Sigmoid colon (tissue), 7 donors: ENCODE results near the gene ADGB. TPM values are rescaled to one million over a fixed set of nuclear protein-coding genes. Genes with fewer than 3 reads are reported as not detected.

Experiments used
- DNase-seq: peaks from one replicate; pipeline ENCODE4 v3.0.0-alpha.2; 2019
- H3K27ac ChIP-seq, 4 donors: fragments of 200-600 bp; sonication (generic); one replicate each; pipeline ENCODE4 v1.5.1; 2016 to 2019; ENCODE audit warnings: mild to moderate bottlenecking in 1 of 4
- H3K27me3 ChIP-seq, 3 donors: fragments of 200-600 bp; sonication (generic); one replicate each; pipeline ENCODE4 v1.5.1; 2019; ENCODE audit warnings: mild to moderate bottlenecking in 1 of 3
- H3K36me3 ChIP-seq, 4 donors: fragments of 200-600 bp; sonication (generic); one replicate each; pipeline ENCODE4 v1.5.1; 2016 to 2019
- H3K4me1 ChIP-seq, 4 donors: fragments of 200-600 bp; sonication (generic); one replicate each; pipeline ENCODE4 v1.5.1; 2017 to 2019
- H3K4me3 ChIP-seq, 4 donors: fragments of 200-600 bp; sonication (generic); one replicate each; pipeline ENCODE4 v1.5.1; 2017 to 2019; ENCODE audit warnings: mild to moderate bottlenecking in 2 of 4, moderate library complexity in 1 of 4
- H3K9me3 ChIP-seq, 4 donors: fragments of 200-600 bp in 3 of 4; sonication (generic) in 3 of 4; one replicate each; pipeline versions ENCODE4 v1.5.1 to v1.6.1; 2013 to 2019
- CTCF ChIP-seq, 4 experiments: fragments of 450-650 bp in 3 of 4; fragments of 200-600 bp in 1 of 4; IDR thresholded peaks; one replicate each; pipeline ENCODE4 v1.5.1; 2016 to 2019; ENCODE audit warnings: antibody characterized with exemption in 4 of 4, mild to moderate bottlenecking in 3 of 4, moderate library complexity in 2 of 4
- EP300 ChIP-seq, 4 donors: sonication (generic); formaldehyde crosslinking; IDR thresholded peaks; one replicate each; pipeline ENCODE4 v1.6.1; 2017; ENCODE audit warnings: antibody characterized with exemption in 4 of 4
- POLR2A ChIP-seq, 2 donors: fragments of 450-650 bp; IDR thresholded peaks; one replicate each; pipeline ENCODE4 v1.6.1; 2016; ENCODE audit warnings: antibody characterized with exemption in 2 of 2, mild to moderate bottlenecking in 2 of 2, moderate library complexity in 2 of 2
- POLR2AphosphoS5 ChIP-seq, 4 donors: sonication (generic); formaldehyde crosslinking; IDR thresholded peaks; one replicate each; pipeline ENCODE4 v1.6.1; 2017; ENCODE audit warnings: antibody characterized with exemption in 4 of 4
- WGBS, 2 donors: extraction: QIAGEN DNeasy Blood & Tissue Kit; methylation state at CpG; one replicate each; pipeline ENCODE4 v1.1.7; 2013; 5-methylcytosine and 5-hydroxymethylcytosine counted together
- intact Hi-C: fragments of 100-400 bp; cut with DNase I; formaldehyde crosslinking; loops from one replicate; pipeline ENCODE4 v1.15.1; 2023
- polyA plus RNA-seq, 3 donors: library from polyadenylated mRNA; stranded (reverse); fragments of 200-250 nt; gene quantifications; one replicate each; pipeline ENCODE4 v1.2.3, GENCODE V29; 2013
- total RNA-seq, 4 donors: library from RNA; depleted of rRNA; stranded (reverse); fragments of >200 nt; gene quantifications; one replicate each; pipeline ENCODE4 v1.1.0, GENCODE V29; 2016
- donor health status: healthy with polysubstance abuse.
- donor health status: Bipolar disorder and iron deficiency.
- donor health status: healthy.

The ADGB gene
- total and polyA plus RNA-seq, 7 donors = 0.13 to 0.55 TPM; not detected in 5

GRCh38 chr6:146595972-146596731 lies 2.6 kb upstream of the ADGB start:
- intact Hi-C loops = no loop called here
- no peak for TF ChIP-seq POLR2A (IDR thresholded peaks at IDR 0.05)
- TF ChIP-seq CTCF (IDR thresholded peaks at IDR 0.05) = no peak
- TF ChIP-seq EP300 (IDR thresholded peaks at IDR 0.05) = no peak
- TF ChIP-seq POLR2AphosphoS5 (IDR thresholded peaks at IDR 0.05) = no peak
- peaks cover 0 to 7% (median 5%) of the 10 kb centered on the region in 4 donors for H3K4me1 ChIP-seq

GRCh38 chr6:146601352-146601751 lies 2.6 kb downstream of the ADGB start:
- no peak overlapping the region for H3K4me3 ChIP-seq
- peaks cover 0 to 7% (median 5%) of the 10 kb centered on the region in 4 donors for H3K4me1 ChIP-seq
- H3K36me3 ChIP-seq = no peaks in the 10 kb centered on the region
- intact Hi-C loops = no loop called here
- H3K9me3 ChIP-seq = no peaks in the 10 kb centered on the region
- no peak for DNase-seq
- H3K27me3 ChIP-seq = no peaks in the 10 kb centered on the region
- H3K27ac ChIP-seq = no peak overlapping the region
- WGBS, 2 donors = 15 to 56% methylated on average over 4 of the region's 4 CpGs
- TF ChIP-seq POLR2AphosphoS5 (IDR thresholded peaks at IDR 0.05) = no peak
- TF ChIP-seq POLR2A (IDR thresholded peaks at IDR 0.05) = no peak
- TF ChIP-seq CTCF (IDR thresholded peaks at IDR 0.05) = no peak
- TF ChIP-seq EP300 (IDR thresholded peaks at IDR 0.05) = no peak

More at GRCh38 chr6:146595972-146596731, 2.6 kb upstream of the ADGB start:
- no peaks in the 10 kb centered on the region for H3K9me3 ChIP-seq
- H3K4me3 ChIP-seq = no peak overlapping the region
- no peaks in the 10 kb centered on the region for H3K27me3 ChIP-seq
- H3K27ac ChIP-seq = no peak overlapping the region
- DNase-seq = no peak
- H3K36me3 ChIP-seq = no peaks in the 10 kb centered on the region
- WGBS, 2 donors = 48 to 76% methylated on average over 2 of the region's 2 CpGs

- WGBS, 2 donors = 77 to 84% methylated on average over 6 of the region's 6 CpGs
- Histone ChIP-seq H3K4me1 (peaks cover 0 to 7% (median 5%) of the 10 kb centered on the region in 4 donors), H3K27ac (no peak overlapping the region), H3K36me3 (no peaks in the 10 kb centered on the region), H3K27me3 (no peaks in the 10 kb centered on the region), H3K9me3 (no peaks in the 10 kb centered on the region), H3K4me3 (no peak overlapping the region)
- intact Hi-C loops = no loop called here
- DNase-seq = no peak
- no peak for TF ChIP-seq EP300 (IDR thresholded peaks at IDR 0.05)
- TF ChIP-seq CTCF (IDR thresholded peaks at IDR 0.05) = no peak
- TF ChIP-seq POLR2A (IDR thresholded peaks at IDR 0.05) = no peak
- TF ChIP-seq POLR2AphosphoS5 (IDR thresholded peaks at IDR 0.05) = no peak
Observed at GRCh38 chr6:146602526-146602925, 3.8 kb downstream of the ADGB start.

GRCh38 chr6:146613947-146614346 lies 15.2 kb downstream of the ADGB start:
- no peaks in the 10 kb centered on the region for H3K36me3 ChIP-seq
- no peaks in the 10 kb centered on the region for H3K4me1 ChIP-seq
- H3K4me3 ChIP-seq = no peak overlapping the region
- no peak overlapping the region for H3K27ac ChIP-seq
- intact Hi-C loops = no loop called here
- DNase-seq = no peak
- no peaks in the 10 kb centered on the region for H3K9me3 ChIP-seq
- TF ChIP-seq POLR2A (IDR thresholded peaks at IDR 0.05) (no peak), CTCF (IDR thresholded peaks at IDR 0.05) (no peak), EP300 (IDR thresholded peaks at IDR 0.05) (no peak), POLR2AphosphoS5 (IDR thresholded peaks at IDR 0.05) (no peak)
- no peaks in the 10 kb centered on the region for H3K27me3 ChIP-seq
- WGBS, 2 donors = 92 to 96% methylated on average over 3 of the region's 3 CpGs
